Smooth muscle cell (in vitro differentiated cells): ENCODE data around the gene UBASH3B. TPM values are rescaled to one million over a fixed set of nuclear protein-coding genes. Genes with fewer than 3 reads are reported as not detected.

Source experiments
- DNase-seq: peaks from one replicate; lab custom pipeline; 2025; ENCODE audit not compliant: unreplicated experiment; lab: John Stamatoyannopoulos, UW
- H2AFZ ChIP-seq: fragments of 200-600 bp; sonication (generic); 2 replicates; pipeline ENCODE4 v1.6.0; 2016; ENCODE audit warnings: antibody characterized with exemption, low read depth, mild to moderate bottlenecking
- H3F3A ChIP-seq: fragments of 200-600 bp; sonication (generic); 2 replicates; pipeline ENCODE4 v1.6.0; 2017; ENCODE audit warnings: antibody characterized with exemption, low read depth
- H3K27ac ChIP-seq: fragments of 200-600 bp; sonication (generic); 2 replicates; pipeline ENCODE4 v1.5.1; 2016; ENCODE audit warnings: low read depth, mild to moderate bottlenecking
- H3K27me3 ChIP-seq: fragments of 200-600 bp; sonication (generic); 2 replicates; pipeline ENCODE4 v1.6.1; 2016; ENCODE audit warnings: low read depth, mild to moderate bottlenecking
- H3K36me3 ChIP-seq: fragments of 200-600 bp; sonication (generic); 2 replicates; pipeline ENCODE4 v1.5.1; 2016; ENCODE audit warnings: low read depth
- H3K4me1 ChIP-seq: fragments of 200-600 bp; sonication (generic); 2 replicates; pipeline ENCODE4 v1.5.1; 2016; ENCODE audit warnings: low read depth
- H3K4me2 ChIP-seq: fragments of 200-600 bp; sonication (generic); 2 replicates; pipeline ENCODE4 v1.6.0; 2016; ENCODE audit warnings: mild to moderate bottlenecking
- H3K4me3 ChIP-seq: fragments of 200-600 bp; sonication (generic); 2 replicates; pipeline ENCODE4 v1.5.1; 2016; ENCODE audit warnings: mild to moderate bottlenecking
- H3K79me2 ChIP-seq: fragments of 200-600 bp; sonication (generic); 2 replicates; pipeline ENCODE4 v1.6.0; 2016; ENCODE audit warnings: low read depth, mild to moderate bottlenecking
- H3K9ac ChIP-seq: fragments of 200-600 bp; sonication (generic); 2 replicates; pipeline ENCODE4 v1.6.0; 2016; ENCODE audit warnings: low read depth
- H3K9me3 ChIP-seq: fragments of 200-600 bp; sonication (generic); replicated peaks from 2 replicates; pipeline ENCODE4 v1.5.1; 2016; ENCODE audit warnings: low read depth
- H4K20me1 ChIP-seq: fragments of 200-600 bp; sonication (generic); 2 replicates; pipeline ENCODE4 v1.6.0; 2016; ENCODE audit warnings: low read depth
- CTCF ChIP-seq: fragments of 200-600 bp; sonication (generic); IDR thresholded peaks from 2 replicates; pipeline ENCODE4 v1.5.1; 2017; ENCODE audit warnings: borderline replicate concordance, mild to moderate bottlenecking, antibody characterized with exemption; ENCODE audit not compliant: insufficient read depth, poor library complexity, severe bottlenecking
- WGBS: methylation state at CpG from one replicate; pipeline ENCODE4 v1.1.7; 2016; ENCODE audit warnings: low lambda C conversion rate; 5-methylcytosine and 5-hydroxymethylcytosine counted together
- polyA plus RNA-seq: library from polyadenylated mRNA; unstranded; fragments of >200 nt; fragmentation: Nextera tagmentation; extraction: Ambion mirVana; gene quantifications from 2 replicates; pipeline ENCODE4 v1.2.1, GENCODE V29; 2016
- total RNA-seq: library from RNA; depleted of rRNA; stranded (reverse); fragments of >200 nt; gene quantifications from 2 replicates; pipeline ENCODE4 v1.2.3, GENCODE V29; 2014

The UBASH3B gene
- total and polyA plus RNA-seq, 2 experiments from 2014 or later, result 15.8 to 30.5 TPM

- Histone ChIP-seq H3K27me3 (no peaks in the 10 kb centered on the region), H3K27ac (peak overlapping the region; percentile 99), H3K4me1 (peaks cover 14% of the 10 kb centered on the region), H3K9me3 (no peaks in the 10 kb centered on the region), H3K36me3 (no peaks in the 10 kb centered on the region), H4K20me1 (no peaks in the 10 kb centered on the region), H2AFZ (no peak overlapping the region), H3F3A (peaks cover 16% of the 10 kb centered on the region), H3K9ac (peak overlapping the region; percentile 90), H3K4me2 (peak overlapping the region; percentile 20), H3K79me2 (no peaks in the 10 kb centered on the region), H3K4me3 (no peak overlapping the region)
- DNase-seq, result no peak
- no peak for TF ChIP-seq CTCF
- 58% methylated on average over 6 of the region's 6 CpGs for WGBS
These were observed 149.3 kb downstream of the UBASH3B start for GRCh38 chr11:122804796-122805195.

- no peaks in the 10 kb centered on the region for H4K20me1 ChIP-seq
- H3K27ac ChIP-seq, result peak overlapping the region; percentile 61
- H3K27me3 ChIP-seq, result no peaks in the 10 kb centered on the region
- peak overlapping the region; percentile 46 for H3K4me2 ChIP-seq
- H2AFZ ChIP-seq, result no peak overlapping the region
- H3K4me1 ChIP-seq, result peaks cover 17% of the 10 kb centered on the region
- 72% methylated on average over 8 of the region's 8 CpGs for WGBS
- peak overlapping the region; percentile 14 for H3K9ac ChIP-seq
- H3K36me3 ChIP-seq, result no peaks in the 10 kb centered on the region
- H3K79me2 ChIP-seq, result no peaks in the 10 kb centered on the region
- H3K9me3 ChIP-seq, result no peaks in the 10 kb centered on the region
- no peak for TF ChIP-seq CTCF
- no peak overlapping the region for H3K4me3 ChIP-seq
- no peak for DNase-seq
- H3F3A ChIP-seq, result peaks cover 16% of the 10 kb centered on the region
These were observed 152.4 kb downstream of the UBASH3B start for GRCh38 chr11:122807731-122808477.

- TF ChIP-seq CTCF, result no peak
- no peak for DNase-seq
- peak overlapping the region; percentile 46 for H3K4me2 ChIP-seq
- H3K27ac ChIP-seq, result peak overlapping the region; percentile 61
- no peaks in the 10 kb centered on the region for H3K79me2 ChIP-seq
- peaks cover 13% of the 10 kb centered on the region for H3K4me1 ChIP-seq
- no peaks in the 10 kb centered on the region for H4K20me1 ChIP-seq
- H3K27me3 ChIP-seq, result no peaks in the 10 kb centered on the region
- H3K36me3 ChIP-seq, result no peaks in the 10 kb centered on the region
- H3K9ac ChIP-seq, result peak overlapping the region; percentile 14
- no peak overlapping the region for H3K4me3 ChIP-seq
- WGBS, result 31% methylated on average over 2 of the region's 2 CpGs
- peaks cover 16% of the 10 kb centered on the region for H3F3A ChIP-seq
- no peaks in the 10 kb centered on the region for H3K9me3 ChIP-seq
- peak overlapping the region; percentile 28 for H2AFZ ChIP-seq
These were observed 153.0 kb downstream of the UBASH3B start for GRCh38 chr11:122808478-122808869.

- H2AFZ ChIP-seq, result no peak overlapping the region
- no peak overlapping the region for H3K27ac ChIP-seq
- H3K9ac ChIP-seq, result no peak overlapping the region
- H3K27me3 ChIP-seq, result no peaks in the 10 kb centered on the region
- WGBS, result 91% methylated on average over 3 of the region's 3 CpGs
- H4K20me1 ChIP-seq, result no peaks in the 10 kb centered on the region
- no peak overlapping the region for H3K4me3 ChIP-seq
- H3F3A ChIP-seq, result peaks cover 12% of the 10 kb centered on the region
- no peaks in the 10 kb centered on the region for H3K36me3 ChIP-seq
- H3K79me2 ChIP-seq, result no peaks in the 10 kb centered on the region
- H3K4me1 ChIP-seq, result peaks cover 13% of the 10 kb centered on the region
- no peaks in the 10 kb centered on the region for H3K9me3 ChIP-seq
- no peak overlapping the region for H3K4me2 ChIP-seq
- no peak for DNase-seq
- no peak for TF ChIP-seq CTCF
These were observed 154.3 kb downstream of the UBASH3B start for GRCh38 chr11:122809866-122810265.
